HG02970 (cell line): ENCODE results near the gene TP53I11.

Source experiments
- ATAC-seq: cut with Tn5 transposase; IDR thresholded peaks from one replicate; pipeline ENCODE4 v1.9.1; 2021; ENCODE audit warnings: mild to moderate bottlenecking, moderate library complexity, moderate number of reproducible peaks; ENCODE audit not compliant: unreplicated experiment, low FRiP score

TP53I11 gene

GRCh38 chr11:44917741-44918140 is 32.9 kb downstream of the TP53I11 start:
- ATAC-seq = no peak

GRCh38 chr11:44916801-44917385 is 33.8 kb downstream of the TP53I11 start:
- no peak for ATAC-seq

DNA sequence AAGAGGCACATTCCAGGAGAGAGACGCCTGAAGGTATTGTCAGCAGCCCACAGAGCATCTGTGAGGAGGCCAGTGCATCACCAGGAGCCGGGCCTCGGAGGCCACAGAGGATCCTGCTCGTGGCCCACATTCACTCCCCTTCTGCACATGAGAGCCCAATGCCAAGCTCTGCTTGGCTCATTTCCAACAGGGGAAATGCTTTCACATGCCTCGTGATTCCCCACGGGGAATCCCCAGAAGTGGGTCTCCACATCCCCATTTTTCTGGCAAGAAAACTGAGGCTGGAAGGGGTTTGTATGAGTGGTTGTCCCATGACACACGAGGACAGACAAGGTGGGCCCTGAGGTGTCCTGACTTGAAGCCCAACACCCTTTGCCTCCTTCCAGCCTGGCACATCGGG is 34.4 kb downstream of the TP53I11 start:
- no peak for ATAC-seq

DNA sequence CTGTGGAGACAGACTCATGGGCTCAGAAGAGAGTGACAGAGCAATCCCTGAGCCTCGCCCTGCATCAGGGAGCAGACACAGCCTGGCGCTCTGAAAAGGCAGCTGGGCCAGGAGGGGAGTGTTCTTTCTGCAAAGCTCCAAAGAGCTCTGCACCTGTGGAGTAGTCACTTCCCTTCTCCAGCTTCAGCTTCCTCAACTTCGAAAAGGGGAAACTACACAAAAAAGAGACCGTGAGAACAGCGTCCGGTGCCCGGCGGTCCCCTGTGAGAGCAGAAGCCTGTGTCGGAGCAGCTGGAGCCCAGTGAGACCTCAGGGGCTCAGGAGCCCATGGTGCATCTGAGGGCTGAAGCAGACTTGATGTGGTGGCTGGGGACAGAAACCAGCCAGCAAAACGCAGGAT is 35.1 kb downstream of the TP53I11 start:
- no peak for ATAC-seq

DNA sequence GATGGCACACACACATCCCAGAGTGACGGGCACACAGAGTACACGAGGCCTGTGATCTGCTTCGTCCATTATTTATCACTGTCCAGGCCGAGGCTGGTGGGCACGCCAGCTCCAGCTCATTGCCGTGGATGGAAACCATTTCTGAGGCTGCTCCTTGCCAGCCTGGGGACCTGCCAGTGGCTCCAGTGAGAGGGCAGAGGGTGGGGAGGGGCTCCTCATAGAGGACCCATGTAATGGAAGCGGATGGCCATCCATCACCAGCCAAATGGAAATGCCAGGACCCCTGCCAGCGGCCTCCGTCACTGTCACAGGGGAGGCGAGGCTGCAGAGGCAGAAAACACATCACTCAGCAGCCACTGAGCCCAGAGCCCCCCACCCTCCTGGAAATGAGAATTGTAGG is 35.7 kb downstream of the TP53I11 start:
- no peak for ATAC-seq

DNA sequence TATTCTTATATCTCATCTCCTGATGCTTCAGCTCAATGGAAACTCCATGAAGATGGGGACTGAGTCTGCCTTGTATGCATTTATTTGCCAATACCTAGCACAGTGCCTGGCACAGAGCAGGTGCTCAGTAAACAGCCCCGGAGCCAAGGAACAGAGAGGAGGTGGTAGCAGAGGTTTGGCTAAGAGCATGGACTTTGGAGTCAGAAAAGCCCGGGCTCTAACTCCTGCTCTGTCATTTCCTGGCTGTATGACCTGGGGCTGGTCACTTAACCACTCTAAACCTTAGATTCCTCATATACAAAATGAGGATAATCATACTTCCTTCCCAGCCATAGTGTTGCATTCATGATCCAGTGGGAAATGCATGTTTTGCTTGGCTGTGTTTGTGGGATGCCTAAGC is 36.6 kb downstream of the TP53I11 start:
- ATAC-seq = no peak

GRCh38 chr11:44913502-44913901 is 37.2 kb downstream of the TP53I11 start:
- ATAC-seq = no peak

- ATAC-seq = no peak
These were observed 38.3 kb downstream of the TP53I11 start for GRCh38 chr11:44912270-44912987.

DNA sequence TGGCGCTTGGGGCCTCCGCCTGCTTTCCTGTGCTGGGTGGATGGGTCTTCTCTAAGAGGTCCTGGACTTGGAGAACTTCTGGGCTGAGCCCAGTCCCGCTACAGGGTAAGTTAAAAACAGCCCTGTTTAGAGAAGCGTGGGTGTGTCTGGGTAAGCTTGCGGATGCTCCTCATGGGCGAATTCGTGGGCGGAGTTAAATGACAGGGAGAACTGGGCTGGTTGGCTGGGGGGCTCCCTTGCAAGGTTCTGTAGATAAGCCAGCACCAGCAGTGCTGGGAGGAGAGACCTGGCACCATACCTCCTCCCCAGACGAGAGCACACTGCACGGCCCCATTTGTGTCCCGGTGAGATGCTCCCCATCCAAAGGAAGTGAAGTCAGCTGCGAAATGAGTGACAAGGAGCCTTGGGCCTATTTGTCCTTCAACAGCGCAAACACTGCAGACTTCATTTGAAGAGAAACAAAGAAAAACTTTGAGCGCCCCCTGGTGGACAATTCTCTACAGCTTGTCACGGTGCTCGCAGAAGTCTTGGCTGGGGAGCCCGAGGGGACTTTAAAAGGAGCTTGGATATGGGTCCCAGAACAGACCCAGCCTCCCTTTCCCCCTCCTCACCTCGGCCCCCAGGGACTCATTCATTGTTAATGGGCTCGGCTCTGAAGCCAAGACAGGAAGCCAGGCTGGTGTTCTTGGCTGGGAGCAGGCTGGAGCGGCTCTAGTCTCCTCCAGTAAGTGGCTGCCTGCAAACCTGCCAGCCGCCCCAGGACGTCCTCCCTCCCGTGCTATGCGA is 39.5 kb downstream of the TP53I11 start:
- ATAC-seq = no peak

DNA sequence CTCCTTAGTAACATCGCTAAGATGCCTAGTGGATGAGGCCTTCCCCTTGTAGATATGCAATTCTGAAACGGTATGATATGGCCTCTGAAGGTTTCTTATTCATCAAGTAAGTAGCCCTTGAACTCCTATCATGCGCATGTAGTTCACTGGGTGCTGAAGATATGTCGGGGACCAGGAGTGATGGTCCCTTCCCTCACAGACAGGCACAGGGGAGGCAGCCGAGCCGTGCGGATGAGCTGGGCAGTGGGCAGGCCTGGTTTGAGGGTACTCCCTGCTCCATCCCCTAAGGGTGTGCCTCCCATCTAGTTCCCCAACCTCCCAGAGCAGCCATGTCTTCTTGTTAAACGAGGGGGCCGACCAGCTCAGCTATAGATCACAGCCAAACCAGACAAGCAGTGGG is 40.1 kb downstream of the TP53I11 start:
- ATAC-seq = no peak

DNA sequence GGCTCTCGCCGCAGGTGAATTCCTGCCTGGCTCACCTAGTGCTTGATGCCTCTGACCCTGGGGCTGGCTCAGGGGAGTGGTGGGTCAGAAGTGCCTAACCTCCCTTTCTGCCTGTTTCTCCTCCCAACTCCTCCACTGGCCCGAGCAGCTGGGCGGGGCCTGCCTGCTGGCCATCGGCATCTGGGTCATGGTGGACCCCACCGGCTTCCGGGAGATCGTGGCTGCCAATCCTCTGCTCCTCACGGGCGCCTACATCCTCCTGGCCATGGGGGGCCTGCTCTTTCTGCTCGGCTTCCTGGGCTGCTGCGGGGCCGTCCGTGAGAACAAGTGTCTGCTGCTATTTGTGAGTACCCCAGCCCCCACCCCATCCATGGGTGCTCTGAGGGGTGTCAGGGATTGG is 41.1 kb downstream of the TP53I11 start:
- no peak for ATAC-seq

GRCh38 chr11:44906649-44907048 is 44.0 kb downstream of the TP53I11 start:
- no peak for ATAC-seq

DNA sequence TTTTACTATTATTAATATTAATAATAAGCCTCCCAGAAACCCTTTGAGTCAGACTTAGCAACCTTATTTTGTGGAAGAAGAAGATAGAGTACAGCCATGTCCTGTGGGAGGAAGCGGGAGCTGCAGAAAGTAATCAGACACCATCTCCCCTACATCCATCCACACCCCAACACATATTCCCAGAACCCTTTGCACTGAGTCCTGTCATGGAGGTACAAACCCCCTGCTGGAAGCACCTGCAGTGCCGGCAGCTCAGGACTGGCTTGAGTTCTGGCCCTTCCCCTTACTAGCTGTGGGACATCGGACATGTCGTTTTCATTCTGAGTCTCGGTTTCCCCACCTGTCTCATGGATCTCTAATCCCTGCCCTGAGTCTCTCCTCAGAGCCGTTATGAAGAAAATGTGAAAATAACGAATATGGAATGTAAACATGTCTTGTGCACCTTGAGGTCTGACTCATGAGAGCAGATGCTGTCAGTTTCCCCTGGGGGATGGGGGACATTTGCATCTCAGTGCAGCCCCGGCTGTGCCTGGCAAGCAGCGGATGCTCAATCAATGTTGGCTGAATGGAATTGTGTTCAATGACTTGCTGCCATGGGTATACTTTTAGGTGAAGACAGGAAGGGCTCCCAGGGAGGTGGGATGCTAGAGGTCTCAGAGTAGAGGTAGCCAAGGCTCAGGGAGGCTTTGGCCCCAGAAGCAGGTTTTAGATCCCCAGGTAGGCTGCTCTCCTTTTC is 45.4 kb downstream of the TP53I11 start:
- no peak for ATAC-seq

GRCh38 chr11:44904261-44905020 is 46.2 kb downstream of the TP53I11 start:
- ATAC-seq = no peak

DNA sequence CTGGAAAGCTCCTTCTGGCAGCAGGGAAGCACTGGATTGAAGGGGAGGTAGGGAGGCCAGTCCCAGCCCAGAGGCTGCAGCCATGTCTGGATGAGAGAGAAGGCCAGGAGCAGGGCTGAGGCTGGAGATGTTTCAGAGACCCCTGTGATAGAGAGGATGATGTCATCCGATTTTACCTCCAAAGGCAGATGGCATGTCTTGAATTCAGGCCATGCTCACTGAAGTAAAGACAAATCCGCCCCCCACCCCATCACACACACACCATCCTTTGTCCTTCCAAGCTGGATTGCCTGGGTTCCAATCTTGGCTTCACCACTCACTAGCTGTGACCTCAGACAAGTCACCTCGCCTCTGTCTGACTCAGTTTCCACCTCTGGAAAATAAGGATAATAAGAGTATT is 47.2 kb downstream of the TP53I11 start:
- ATAC-seq = no peak

- no peak for ATAC-seq
These were observed 47.6 kb downstream of the TP53I11 start for GRCh38 chr11:44903035-44903434.

- no peak for ATAC-seq
These were observed 48.9 kb downstream of the TP53I11 start for GRCh38 chr11:44901786-44902185.

DNA sequence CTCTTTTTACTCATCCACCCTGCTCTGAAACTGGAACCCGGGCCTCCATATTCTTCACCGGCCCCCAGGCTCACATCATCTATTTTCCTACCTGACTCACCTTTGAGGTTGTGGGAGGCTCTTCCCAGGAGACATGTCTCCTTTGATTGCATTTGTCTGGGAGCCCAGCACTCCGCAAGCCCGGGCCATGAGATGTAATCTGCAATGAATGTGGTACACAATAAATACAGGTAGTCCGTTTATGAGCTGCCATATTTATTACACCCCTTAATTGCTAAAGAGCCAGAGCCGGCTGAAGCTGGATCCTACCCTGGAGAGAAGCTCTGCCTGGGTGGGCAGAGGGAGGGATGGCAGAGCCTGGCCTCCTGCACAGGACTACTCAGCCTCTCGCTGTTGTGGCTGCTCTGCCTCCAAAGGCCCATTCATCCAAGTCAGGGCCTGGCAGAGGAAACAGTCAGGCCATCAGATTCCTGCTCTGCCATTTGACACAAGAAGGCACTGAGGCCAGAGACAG is 49.5 kb downstream of the TP53I11 start:
- no peak for ATAC-seq

GRCh38 chr11:44899959-44900358 is 50.7 kb downstream of the TP53I11 start:
- no peak for ATAC-seq
